T-helper 2 cell treated with Interferon-gamma antibody and Interleukin-4, amounts not matched to agents 5 μg/mL and 100 μg/mL, for 36 hours (primary cell): Measurements from ENCODE around the gene HOMEZ.
A peak's percentile ranks its signal among the peaks of the same experiment; 100 is the strongest.

ENCODE experiments used
- DNase-seq: peaks from one replicate; pipeline ENCODE4 v3.0.0; 2021; ENCODE audit warnings: low spot score
- H3K27ac Mint-ChIP-seq: one replicate; pipeline ENCODE4 v1.8.0; 2021; ENCODE audit warnings: mild to moderate bottlenecking, mixed read lengths
- H3K27me3 Mint-ChIP-seq: one replicate; pipeline ENCODE4 v1.8.0; 2021; ENCODE audit warnings: low read depth, mixed read lengths
- H3K36me3 Mint-ChIP-seq: one replicate; pipeline ENCODE4 v1.8.0; 2021; ENCODE audit warnings: low read depth, mixed read lengths
- H3K4me1 Mint-ChIP-seq: one replicate; pipeline ENCODE4 v1.8.0; 2021; ENCODE audit warnings: low read depth, mixed read lengths
- H3K4me3 Mint-ChIP-seq: one replicate; pipeline ENCODE4 v1.8.0; 2022; ENCODE audit warnings: mild to moderate bottlenecking, moderate library complexity, mixed read lengths
- H3K9me3 Mint-ChIP-seq: one replicate; pipeline ENCODE4 v1.8.0; 2021; ENCODE audit warnings: mixed read lengths

The HOMEZ gene

DNA sequence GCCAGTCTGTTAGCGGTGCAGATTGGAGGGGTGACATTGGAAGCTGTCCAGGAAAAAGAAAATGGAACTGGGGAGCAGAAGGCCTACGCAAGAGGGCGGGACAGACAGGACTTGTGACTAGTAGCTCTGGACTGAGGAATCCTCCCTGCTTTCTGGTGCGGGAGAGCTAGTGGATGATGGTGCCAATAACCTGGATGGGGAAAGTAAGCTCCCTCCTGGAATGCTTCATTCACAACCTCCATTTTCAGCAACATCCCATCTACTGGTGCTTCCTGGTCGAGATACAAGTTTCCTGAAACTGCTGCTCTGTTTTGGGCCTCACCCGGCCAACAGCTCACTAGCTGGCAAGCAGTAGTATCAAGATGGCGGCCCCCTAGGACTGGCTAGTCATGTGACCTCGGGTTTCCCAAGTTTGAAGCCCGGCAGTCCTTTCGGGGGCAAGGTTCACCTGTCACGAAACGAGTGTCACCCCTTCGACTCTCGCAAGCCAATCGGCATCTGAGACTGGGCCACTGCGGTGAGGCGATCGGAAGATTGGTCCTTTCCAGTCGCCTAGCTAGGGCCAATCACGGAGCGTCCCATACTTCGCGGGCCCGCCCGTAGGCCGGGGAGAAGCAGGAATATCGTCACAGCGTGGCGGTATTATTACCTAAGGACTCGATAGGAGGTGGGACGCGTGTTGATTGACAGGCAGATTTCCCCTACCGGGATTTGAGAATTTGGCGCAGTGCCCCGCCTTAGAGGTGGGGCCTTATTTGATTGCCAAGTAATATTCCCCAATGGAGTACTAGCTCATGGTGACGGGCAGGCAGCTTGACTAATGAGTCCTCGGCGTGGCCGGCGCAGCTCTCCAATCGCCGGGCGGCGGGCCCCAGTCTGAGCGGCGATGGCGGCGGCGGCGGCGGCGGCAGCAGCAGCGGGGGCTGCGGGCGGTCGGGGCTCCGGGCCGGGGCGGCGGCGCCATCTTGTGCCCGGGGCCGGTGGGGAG is 34.9 kb upstream of the HOMEZ start, which contains the start of gene PABPN1:
Gene PABPN1, plus strand, starts transcription at position 874 of the 988 bp plus-strand sequence. Its CDS starts 13 bp downstream, at position 887.
- H3K4me1 Mint-ChIP-seq: peaks cover 21% of the 10 kb centered on the region
- H3K36me3 Mint-ChIP-seq: peaks cover 40% of the 10 kb centered on the region
- peak within 1 kb of the TSS; percentile 88 for H3K4me3 Mint-ChIP-seq
- DNase-seq: peak; percentile 98
- peak within 1 kb of the TSS; percentile 92 for H3K27ac Mint-ChIP-seq
- H3K9me3 Mint-ChIP-seq: peaks cover 11% of the 10 kb centered on the region
- no peaks in the 10 kb centered on the region for H3K27me3 Mint-ChIP-seq

DNA sequence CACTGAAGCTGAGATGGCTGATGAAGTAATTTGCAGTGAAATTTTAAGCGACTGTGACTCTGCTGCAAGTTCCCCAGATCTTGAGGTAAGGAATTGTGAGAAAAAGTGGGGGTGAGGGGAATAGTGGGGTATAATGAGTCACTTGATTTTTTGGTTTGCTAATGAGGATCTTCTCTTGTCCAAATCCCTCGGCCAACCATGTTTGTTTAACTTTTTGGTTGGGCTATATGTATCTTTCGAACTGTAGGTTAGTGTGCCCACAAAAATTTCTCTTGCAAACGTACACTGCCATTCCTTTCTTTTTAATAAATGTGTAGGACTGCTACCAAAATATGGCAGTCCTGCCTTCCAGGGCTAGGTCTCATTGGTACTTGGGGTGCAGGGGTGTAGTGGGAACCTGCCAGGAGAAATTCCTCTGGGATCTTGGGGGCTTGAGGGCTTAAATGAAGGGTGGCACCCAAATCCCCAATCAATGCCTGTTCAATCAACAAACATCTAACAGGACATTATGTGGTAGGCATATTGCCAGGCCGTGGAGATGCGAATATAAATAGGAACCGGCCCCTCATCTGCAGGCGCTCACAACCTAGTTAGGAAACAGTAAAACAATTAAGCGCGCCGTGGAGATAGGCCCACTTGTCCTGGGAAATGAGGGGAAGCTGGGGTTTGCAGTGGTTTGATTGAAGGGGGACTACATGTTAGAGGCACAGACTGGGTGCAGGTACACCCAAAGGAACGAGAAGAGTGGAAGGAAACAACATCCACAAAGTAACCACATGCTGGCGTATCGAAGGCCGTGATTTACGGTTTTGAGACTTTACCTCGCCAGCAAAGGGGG is 34.0 kb upstream of the HOMEZ start:
- Mint-ChIP-seq H3K27ac (peak overlapping the region; percentile 92), H3K4me1 (peaks cover 21% of the 10 kb centered on the region), H3K4me3 (peak overlapping the region; percentile 82), H3K9me3 (peaks cover 11% of the 10 kb centered on the region), H3K36me3 (peaks cover 35% of the 10 kb centered on the region), H3K27me3 (no peaks in the 10 kb centered on the region)
- DNase-seq: no peak

- H3K27ac Mint-ChIP-seq: no peak overlapping the region
- peaks cover 2% of the 10 kb centered on the region for H3K27me3 Mint-ChIP-seq
- no peak for DNase-seq
- H3K36me3 Mint-ChIP-seq: peaks cover 7% of the 10 kb centered on the region
- H3K4me3 Mint-ChIP-seq: no peak overlapping the region
- peaks cover 8% of the 10 kb centered on the region for H3K4me1 Mint-ChIP-seq
- peaks cover 11% of the 10 kb centered on the region for H3K9me3 Mint-ChIP-seq
Measured at GRCh38 chr14:23316300-23316699, 30.4 kb upstream of the HOMEZ start.

DNA sequence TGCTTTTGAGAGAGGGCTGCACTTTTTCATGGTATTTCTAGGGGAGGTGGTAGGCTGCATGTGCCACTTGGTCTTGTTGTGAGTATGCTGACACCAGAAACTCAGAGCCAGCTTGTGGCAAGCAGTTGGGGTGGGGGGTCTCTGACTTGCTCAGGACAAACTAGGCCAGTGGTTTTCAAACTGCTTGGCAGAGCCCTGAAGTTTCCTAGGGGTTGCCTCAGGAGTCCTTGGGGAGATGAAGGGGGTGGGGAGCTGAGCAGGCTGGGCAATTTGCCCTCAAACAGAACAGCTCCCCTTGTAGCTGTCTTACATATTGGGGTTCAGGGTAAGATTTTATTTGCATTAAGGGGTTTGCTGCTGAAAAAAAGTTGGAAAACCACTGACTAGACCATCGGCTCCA is 24.6 kb upstream of the HOMEZ start:
- H3K27ac Mint-ChIP-seq: no peak overlapping the region
- no peaks in the 10 kb centered on the region for H3K9me3 Mint-ChIP-seq
- no peak for DNase-seq
- peaks cover 5% of the 10 kb centered on the region for H3K27me3 Mint-ChIP-seq
- no peak overlapping the region for H3K4me3 Mint-ChIP-seq
- no peaks in the 10 kb centered on the region for H3K36me3 Mint-ChIP-seq
- H3K4me1 Mint-ChIP-seq: peaks cover 18% of the 10 kb centered on the region

GRCh38 chr14:23308721-23309445 is 23.0 kb upstream of the HOMEZ start:
- H3K9me3 Mint-ChIP-seq: no peaks in the 10 kb centered on the region
- DNase-seq: no peak
- no peak overlapping the region for H3K4me3 Mint-ChIP-seq
- H3K36me3 Mint-ChIP-seq: no peaks in the 10 kb centered on the region
- H3K27ac Mint-ChIP-seq: no peak overlapping the region
- peaks cover 8% of the 10 kb centered on the region for H3K27me3 Mint-ChIP-seq
- H3K4me1 Mint-ChIP-seq: peaks cover 19% of the 10 kb centered on the region

DNA sequence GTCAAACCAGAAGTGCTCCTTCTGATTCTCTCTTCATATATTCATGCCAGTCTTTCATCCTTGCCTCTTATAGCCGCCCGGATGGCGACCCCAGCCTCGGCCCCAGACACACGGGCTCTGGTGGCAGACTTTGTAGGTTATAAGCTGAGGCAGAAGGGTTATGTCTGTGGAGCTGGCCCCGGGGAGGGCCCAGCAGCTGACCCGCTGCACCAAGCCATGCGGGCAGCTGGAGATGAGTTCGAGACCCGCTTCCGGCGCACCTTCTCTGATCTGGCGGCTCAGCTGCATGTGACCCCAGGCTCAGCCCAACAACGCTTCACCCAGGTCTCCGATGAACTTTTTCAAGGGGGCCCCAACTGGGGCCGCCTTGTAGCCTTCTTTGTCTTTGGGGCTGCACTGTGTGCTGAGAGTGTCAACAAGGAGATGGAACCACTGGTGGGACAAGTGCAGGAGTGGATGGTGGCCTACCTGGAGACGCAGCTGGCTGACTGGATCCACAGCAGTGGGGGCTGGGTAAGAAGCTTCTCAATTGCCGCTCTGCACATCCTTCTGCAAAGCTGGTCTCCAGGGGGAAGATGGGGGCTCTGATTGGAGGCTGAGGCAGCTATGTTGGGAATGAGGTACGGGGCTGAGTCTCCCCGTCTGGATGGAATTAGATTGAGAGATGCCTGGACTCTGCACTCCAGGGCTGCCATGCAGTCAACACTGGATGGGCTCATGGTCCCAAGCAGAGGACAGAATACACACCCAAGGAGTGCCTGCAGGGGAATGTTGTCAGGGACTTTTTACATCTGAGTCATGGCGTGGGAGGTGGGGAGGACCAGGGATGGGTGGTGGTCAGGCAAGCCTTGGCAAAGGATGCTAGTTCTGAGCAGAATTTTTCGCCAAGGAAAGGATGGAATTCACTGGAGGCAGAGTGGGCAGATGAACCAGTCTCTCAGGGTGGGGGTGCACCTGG is 22.0 kb upstream of the HOMEZ start:
- Mint-ChIP-seq H3K27me3 (peaks cover 8% of the 10 kb centered on the region), H3K27ac (peak overlapping the region; percentile 81), H3K9me3 (no peaks in the 10 kb centered on the region)

DNA sequence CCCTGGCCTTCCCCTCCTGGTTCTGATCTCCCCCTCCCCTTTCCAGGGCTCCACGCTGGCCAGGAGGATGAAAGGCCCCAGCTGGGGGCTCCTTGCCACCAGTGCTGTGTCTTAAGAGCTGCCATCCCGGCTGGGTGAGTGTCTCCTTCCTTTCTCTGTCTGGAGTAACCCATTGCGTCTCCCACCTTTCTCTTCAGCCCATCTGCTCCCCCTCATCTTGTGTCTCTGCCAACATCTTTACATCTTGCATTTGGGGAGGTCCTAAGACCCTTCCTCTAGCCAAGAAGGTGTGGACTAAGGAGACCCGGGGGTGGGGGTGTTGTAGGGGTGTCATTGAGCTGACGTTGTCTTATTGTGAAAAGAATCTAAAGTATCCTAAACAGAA is 21.2 kb upstream of the HOMEZ start:
- Mint-ChIP-seq H3K4me1 (peaks cover 26% of the 10 kb centered on the region), H3K9me3 (no peaks in the 10 kb centered on the region), H3K27ac (peak overlapping the region; percentile 81), H3K36me3 (no peaks in the 10 kb centered on the region), H3K27me3 (peaks cover 6% of the 10 kb centered on the region), H3K4me3 (peak overlapping the region; percentile 77)
- no peak for DNase-seq

More for the DNA sequence above, 22.0 kb upstream of the HOMEZ start:
- Mint-ChIP-seq H3K4me1 (peaks cover 21% of the 10 kb centered on the region), H3K36me3 (no peaks in the 10 kb centered on the region), H3K4me3 (peak overlapping the region; percentile 77)
- DNase-seq: no peak

- peak; percentile 39 for DNase-seq
- no peaks in the 10 kb centered on the region for H3K9me3 Mint-ChIP-seq
- peaks cover 26% of the 10 kb centered on the region for H3K4me1 Mint-ChIP-seq
- H3K27me3 Mint-ChIP-seq: peaks cover 6% of the 10 kb centered on the region
- peak within 1 kb of the TSS; percentile 77 for H3K4me3 Mint-ChIP-seq
- H3K27ac Mint-ChIP-seq: peak within 1 kb of the TSS; percentile 81
- H3K36me3 Mint-ChIP-seq: no peaks in the 10 kb centered on the region
Measured at GRCh38 chr14:23306412-23307145, 20.6 kb upstream of the HOMEZ start, which contains the start of gene BCL2L2. BCL2L2 (plus strand) TSS chr14:23306833; CDS start chr14:23307768, 935 bp downstream.

- H3K9me3 Mint-ChIP-seq: no peaks in the 10 kb centered on the region
- peak; percentile 85 for DNase-seq
- H3K4me1 Mint-ChIP-seq: peaks cover 33% of the 10 kb centered on the region
- peaks cover 6% of the 10 kb centered on the region for H3K27me3 Mint-ChIP-seq
- peaks cover 14% of the 10 kb centered on the region for H3K36me3 Mint-ChIP-seq
- H3K4me3 Mint-ChIP-seq: peak within 1 kb of the TSS; percentile 100
- peak within 1 kb of the TSS; percentile 100 for H3K27ac Mint-ChIP-seq
Measured at GRCh38 chr14:23302290-23303225, 16.6 kb upstream of the HOMEZ start, which contains the start of gene PPP1R3E. PPP1R3E (minus strand) TSS chr14:23302859; CDS start chr14:23302576, 283 bp downstream.

DNA sequence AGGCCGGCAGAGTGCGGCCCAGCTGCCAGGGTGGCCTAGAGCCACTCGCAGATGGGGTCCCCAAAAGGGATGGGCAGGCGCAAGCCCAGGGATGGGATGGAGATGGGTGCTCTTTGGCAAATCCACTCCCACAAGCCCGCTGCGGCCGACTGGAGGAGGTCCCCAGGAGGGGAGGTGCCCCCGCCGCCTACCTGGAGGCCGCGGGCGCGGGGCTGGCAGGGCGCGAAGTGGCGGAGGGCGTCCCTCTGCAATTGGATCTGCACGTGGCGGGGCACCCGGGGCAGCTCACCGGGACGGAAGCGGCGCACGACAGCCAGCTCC is 16.0 kb upstream of the HOMEZ start:
- Mint-ChIP-seq H3K4me3 (peak overlapping the region; percentile 92), H3K36me3 (peaks cover 17% of the 10 kb centered on the region), H3K27me3 (peaks cover 3% of the 10 kb centered on the region), H3K27ac (peak overlapping the region; percentile 97), H3K9me3 (no peaks in the 10 kb centered on the region), H3K4me1 (peaks cover 28% of the 10 kb centered on the region)
- DNase-seq: no peak

GRCh38 chr14:23301288-23301968 is 15.5 kb upstream of the HOMEZ start:
- H3K27ac Mint-ChIP-seq: peak overlapping the region; percentile 97
- peak overlapping the region; percentile 93 for H3K4me3 Mint-ChIP-seq
- peak; percentile 100 for DNase-seq
- H3K27me3 Mint-ChIP-seq: peaks cover 3% of the 10 kb centered on the region
- H3K9me3 Mint-ChIP-seq: no peaks in the 10 kb centered on the region
- peaks cover 28% of the 10 kb centered on the region for H3K4me1 Mint-ChIP-seq
- peaks cover 21% of the 10 kb centered on the region for H3K36me3 Mint-ChIP-seq
